ENCODE results near the gene GSE1. TPM values are rescaled to one million over a fixed set of nuclear protein-coding genes. Genes with fewer than 3 reads are reported as not detected.

Gene GSE1
- total and polyA plus RNA-seq, 9 of the 15 experiments (the other 6 are each of a cell fraction or from before 2014, with no cell fraction given) = 12.2 to 244 (median 57.9) TPM

GRCh38 chr16:85607796-85608514 is 5.2 kb upstream of the GSE1 start (continued):
- TF ChIP-seq RBM22 (IDR thresholded peaks at IDR 0.05; ENCODE audit: low read depth, low read length, poor library complexity, severe bottlenecking) (peak; percentile 16), GTF2E2 (tag; IDR thresholded peaks at IDR 0.05) (no peak), POLR2AphosphoS5 (IDR thresholded peaks at IDR 0.05; ENCODE audit: control insufficient read depth, insufficient read depth, low read depth, low read length) (peak; percentile 24; the same call in 1 of the 2 replicates), CBFA2T3 (IDR thresholded peaks at IDR 0.05) (peak; percentile 26; the same call in 1 of the 2 replicates), CBX5 (IDR thresholded peaks at IDR 0.05; ENCODE audit: borderline replicate concordance, low read depth) (no peak), NR1H2 (CRISPR knock-in tag; IDR thresholded peaks at IDR 0.05) (no peak), KDM4B (IDR thresholded peaks at IDR 0.05; ENCODE audit: borderline replicate concordance in 2 of 2, low read depth in 1 of 2) (0 out of 4 replicates have a peak, but pooled peaks of 1 of the 2 experiments have one; percentile 27), ZFP30 (CRISPR knock-in tag; IDR thresholded peaks at IDR 0.05; ENCODE audit: borderline replicate concordance) (no peak), EP400 (IDR thresholded peaks at IDR 0.05) (no peak), TAF7 (tag; IDR thresholded peaks at IDR 0.05) (no peak), ZSCAN32 (CRISPR knock-in tag; IDR thresholded peaks at IDR 0.05) (0 out of 2 replicates have a peak, but pooled peaks have one; percentile 13), HDAC1 (IDR thresholded peaks at IDR 0.05) (0 out of 4 replicates have a peak, but pooled peaks of 1 of the 2 experiments have one; percentile 3), CHD2 (IDR thresholded peaks at IDR 0.05; ENCODE audit: low read depth, low read length) (no peak), ZNF232 (CRISPR knock-in tag; IDR thresholded peaks at IDR 0.05) (no peak), IRF9 (tag; IDR thresholded peaks at IDR 0.05) (no peak)
- TF ChIP-seq, protein P1, sequence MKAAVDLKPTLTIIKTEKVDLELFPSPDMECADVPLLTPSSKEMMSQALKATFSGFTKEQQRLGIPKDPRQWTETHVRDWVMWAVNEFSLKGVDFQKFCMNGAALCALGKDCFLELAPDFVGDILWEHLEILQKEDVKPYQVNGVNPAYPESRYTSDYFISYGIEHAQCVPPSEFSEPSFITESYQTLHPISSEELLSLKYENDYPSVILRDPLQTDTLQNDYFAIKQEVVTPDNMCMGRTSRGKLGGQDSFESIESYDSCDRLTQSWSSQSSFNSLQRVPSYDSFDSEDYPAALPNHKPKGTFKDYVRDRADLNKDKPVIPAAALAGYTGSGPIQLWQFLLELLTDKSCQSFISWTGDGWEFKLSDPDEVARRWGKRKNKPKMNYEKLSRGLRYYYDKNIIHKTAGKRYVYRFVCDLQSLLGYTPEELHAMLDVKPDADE (conservative IDR thresholded peaks at IDR 0.05; ENCODE audit: control insufficient read depth, low read depth, low read length) = 0 out of 2 replicates have a peak, but pooled peaks have one; percentile 3
- TF ChIP-seq, protein P2, sequence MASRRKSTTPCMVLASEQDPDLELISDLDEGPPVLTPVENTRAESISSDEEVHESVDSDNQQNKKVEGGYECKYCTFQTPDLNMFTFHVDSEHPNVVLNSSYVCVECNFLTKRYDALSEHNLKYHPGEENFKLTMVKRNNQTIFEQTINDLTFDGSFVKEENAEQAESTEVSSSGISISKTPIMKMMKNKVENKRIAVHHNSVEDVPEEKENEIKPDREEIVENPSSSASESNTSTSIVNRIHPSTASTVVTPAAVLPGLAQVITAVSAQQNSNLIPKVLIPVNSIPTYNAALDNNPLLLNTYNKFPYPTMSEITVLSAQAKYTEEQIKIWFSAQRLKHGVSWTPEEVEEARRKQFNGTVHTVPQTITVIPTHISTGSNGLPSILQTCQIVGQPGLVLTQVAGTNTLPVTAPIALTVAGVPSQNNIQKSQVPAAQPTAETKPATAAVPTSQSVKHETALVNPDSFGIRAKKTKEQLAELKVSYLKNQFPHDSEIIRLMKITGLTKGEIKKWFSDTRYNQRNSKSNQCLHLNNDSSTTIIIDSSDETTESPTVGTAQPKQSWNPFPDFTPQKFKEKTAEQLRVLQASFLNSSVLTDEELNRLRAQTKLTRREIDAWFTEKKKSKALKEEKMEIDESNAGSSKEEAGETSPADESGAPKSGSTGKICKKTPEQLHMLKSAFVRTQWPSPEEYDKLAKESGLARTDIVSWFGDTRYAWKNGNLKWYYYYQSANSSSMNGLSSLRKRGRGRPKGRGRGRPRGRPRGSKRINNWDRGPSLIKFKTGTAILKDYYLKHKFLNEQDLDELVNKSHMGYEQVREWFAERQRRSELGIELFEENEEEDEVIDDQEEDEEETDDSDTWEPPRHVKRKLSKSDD (conservative IDR thresholded peaks at IDR 0.05; ENCODE audit: low read length) = no peak
